Activated naive CD4-positive, alpha-beta T cell treated with anti-CD3 and anti-CD28 coated beads for 36 hours (primary cell): ENCODE measurements around the gene ATP11C. TPM values are rescaled to one million over a fixed set of nuclear protein-coding genes. Genes with fewer than 3 reads are reported as not detected.
A peak's percentile ranks its signal among the peaks of the same experiment; 100 is the strongest.
"Not testable (repeated sequence)": the region's sequence is repeated elsewhere in the genome, so short reads cannot be mapped to it uniquely, and the experiment has no call there.

Experiments
- CTCF ChIA-PET: fragments of 350-600 bp; sonication (Branson Sonifier 250); formaldehyde crosslinking; loops from one replicate; lab custom pipeline; 2021; ENCODE audit warnings: antibody characterized with exemption; lab: Charles Lee
- DNase-seq: peaks from one replicate; pipeline ENCODE4 v3.0.0-alpha.2; 2020
- H3K27ac Mint-ChIP-seq: one replicate; pipeline ENCODE4 v1.8.0; 2021; ENCODE audit warnings: mild to moderate bottlenecking, mixed read lengths
- H3K27me3 Mint-ChIP-seq: one replicate; pipeline ENCODE4 v1.8.0; 2021; ENCODE audit warnings: low read depth, mixed read lengths
- H3K36me3 Mint-ChIP-seq: one replicate; pipeline ENCODE4 v1.8.0; 2021; ENCODE audit warnings: low read depth, mixed read lengths
- H3K4me1 Mint-ChIP-seq: one replicate; pipeline ENCODE4 v1.8.0; 2021; ENCODE audit warnings: low read depth, mixed read lengths
- H3K4me3 Mint-ChIP-seq: one replicate; pipeline ENCODE4 v1.8.0; 2021; ENCODE audit warnings: mild to moderate bottlenecking, moderate library complexity, mixed read lengths
- H3K9me3 Mint-ChIP-seq: one replicate; pipeline ENCODE4 v1.8.0; 2021; ENCODE audit warnings: mixed read lengths
- intact Hi-C: fragments of 100-400 bp; cut with micrococcal nuclease; formaldehyde crosslinking; loops from one replicate; pipeline ENCODE4 v1.15.1; 2023
- total RNA-seq, 2 experiments: library from RNA; stranded (reverse); gene quantifications; one replicate each; pipeline ENCODE4 v1.2.3, GENCODE V29; 2021

The ATP11C gene
- total RNA-seq, 2 experiments from 2014 or later: 18.3 to 20.8 TPM

DNA sequence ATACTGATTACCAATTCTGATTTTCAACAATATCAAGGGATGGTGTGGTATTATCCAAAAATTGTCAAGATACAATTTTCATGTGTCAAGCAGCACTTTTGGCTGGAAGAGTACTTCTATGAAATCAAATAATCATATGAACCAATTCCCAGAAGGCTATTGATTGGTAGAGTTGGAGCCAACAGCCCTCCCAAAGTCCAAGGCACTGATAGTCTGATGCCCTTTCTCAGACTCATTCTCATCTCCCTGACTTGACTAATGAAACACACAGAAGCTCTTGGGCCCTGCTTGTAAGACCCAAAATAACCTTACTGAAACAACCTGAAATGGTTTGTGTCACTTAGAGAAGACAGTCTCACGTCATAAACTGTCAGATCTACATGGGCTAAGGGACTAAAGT lies 48.9 kb downstream of the ATP11C start:
- Mint-ChIP-seq H3K27ac (no peak overlapping the region), H3K36me3 (peaks cover 10% of the 10 kb centered on the region), H3K4me1 (peaks cover 39% of the 10 kb centered on the region), H3K9me3 (no peaks in the 10 kb centered on the region), H3K4me3 (no peak overlapping the region), H3K27me3 (no peaks in the 10 kb centered on the region)
- CTCF ChIA-PET: no interaction called here
- DNase-seq: no peak
- intact Hi-C loops: no loop called here

DNA sequence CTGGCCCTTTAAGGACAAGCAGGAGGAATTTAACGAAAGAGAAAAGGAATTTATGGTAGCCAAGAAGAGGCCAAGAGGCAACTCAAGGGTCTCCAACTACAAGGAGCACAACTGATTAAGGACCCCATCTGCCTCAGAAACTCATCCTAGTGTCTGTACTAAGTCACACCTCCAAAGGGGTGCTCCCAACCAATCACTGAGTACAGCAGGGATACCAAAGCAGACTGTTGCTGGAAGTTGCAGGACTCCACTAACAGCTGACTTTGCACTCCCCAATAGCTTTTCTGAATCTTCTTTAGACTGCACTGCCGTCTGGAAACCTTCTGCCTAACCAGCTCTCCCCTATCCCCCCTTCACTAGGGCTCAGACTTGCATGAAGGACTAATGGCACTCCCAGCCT lies 50.6 kb downstream of the ATP11C start:
- H3K27ac Mint-ChIP-seq: peak overlapping the region; percentile 61
- intact Hi-C loops: no loop called here
- no peak for DNase-seq
- H3K4me1 Mint-ChIP-seq: peaks cover 40% of the 10 kb centered on the region
- no peaks in the 10 kb centered on the region for H3K27me3 Mint-ChIP-seq
- CTCF ChIA-PET: no interaction called here
- H3K9me3 Mint-ChIP-seq: no peaks in the 10 kb centered on the region
- H3K36me3 Mint-ChIP-seq: peaks cover 13% of the 10 kb centered on the region
- H3K4me3 Mint-ChIP-seq: no peak overlapping the region

DNA sequence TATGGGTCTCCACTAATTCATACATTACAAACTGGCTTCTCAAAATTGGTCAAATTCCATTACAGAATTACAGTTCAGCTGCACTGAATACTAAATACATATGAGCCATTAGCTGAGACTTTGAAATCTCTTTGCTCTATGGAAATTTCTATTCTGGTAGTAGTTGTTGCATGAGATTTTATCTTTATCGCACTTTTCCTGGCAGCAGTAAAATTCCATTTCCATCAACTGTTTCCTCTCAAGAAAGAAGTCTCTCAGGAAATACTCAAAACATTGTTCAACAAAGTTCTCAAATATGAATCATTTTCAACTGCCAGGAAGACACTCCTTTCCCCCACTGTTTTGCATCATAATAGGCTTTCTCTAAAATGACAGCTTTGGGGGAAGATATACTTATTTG lies 51.3 kb downstream of the ATP11C start:
- CTCF ChIA-PET: no interaction called here
- H3K27ac Mint-ChIP-seq: peak overlapping the region; percentile 78
- H3K27me3 Mint-ChIP-seq: no peaks in the 10 kb centered on the region
- H3K4me1 Mint-ChIP-seq: peaks cover 43% of the 10 kb centered on the region
- no peak for DNase-seq
- H3K4me3 Mint-ChIP-seq: no peak overlapping the region
- peaks cover 15% of the 10 kb centered on the region for H3K36me3 Mint-ChIP-seq
- intact Hi-C loops: loop anchor here (1.0 kb wide), 1 partner anchor 52 kb away; the partner anchor contains the start of gene ATP11C
- no peaks in the 10 kb centered on the region for H3K9me3 Mint-ChIP-seq

DNA sequence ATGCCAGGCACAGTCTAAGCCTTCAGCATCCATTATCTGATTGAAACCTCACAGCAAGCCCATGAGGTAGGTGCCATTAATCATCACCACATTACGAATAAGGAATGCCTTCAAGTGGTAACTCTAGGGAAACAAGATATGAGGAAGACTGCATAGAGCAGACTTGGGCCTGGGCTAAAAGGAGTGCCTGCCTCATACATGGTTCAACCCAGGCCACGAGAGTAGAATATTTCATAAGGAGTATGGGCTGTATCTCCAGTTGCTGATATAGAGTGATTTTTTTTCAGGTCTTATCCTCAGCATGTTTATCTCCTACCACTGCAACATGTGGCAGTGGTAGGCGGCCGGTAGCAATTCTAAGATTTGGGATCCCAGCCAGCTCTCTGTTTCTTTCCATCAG lies 51.7 kb downstream of the ATP11C start:
- no peaks in the 10 kb centered on the region for H3K27me3 Mint-ChIP-seq
- intact Hi-C loops: loop anchor here (1.0 kb wide), 1 partner anchor 52 kb away; the partner anchor contains the start of gene ATP11C
- H3K4me1 Mint-ChIP-seq: peaks cover 43% of the 10 kb centered on the region
- H3K9me3 Mint-ChIP-seq: no peaks in the 10 kb centered on the region
- CTCF ChIA-PET: no interaction called here
- H3K27ac Mint-ChIP-seq: peak overlapping the region; percentile 24
- no peak for DNase-seq
- H3K36me3 Mint-ChIP-seq: peaks cover 15% of the 10 kb centered on the region
- H3K4me3 Mint-ChIP-seq: no peak overlapping the region

DNA sequence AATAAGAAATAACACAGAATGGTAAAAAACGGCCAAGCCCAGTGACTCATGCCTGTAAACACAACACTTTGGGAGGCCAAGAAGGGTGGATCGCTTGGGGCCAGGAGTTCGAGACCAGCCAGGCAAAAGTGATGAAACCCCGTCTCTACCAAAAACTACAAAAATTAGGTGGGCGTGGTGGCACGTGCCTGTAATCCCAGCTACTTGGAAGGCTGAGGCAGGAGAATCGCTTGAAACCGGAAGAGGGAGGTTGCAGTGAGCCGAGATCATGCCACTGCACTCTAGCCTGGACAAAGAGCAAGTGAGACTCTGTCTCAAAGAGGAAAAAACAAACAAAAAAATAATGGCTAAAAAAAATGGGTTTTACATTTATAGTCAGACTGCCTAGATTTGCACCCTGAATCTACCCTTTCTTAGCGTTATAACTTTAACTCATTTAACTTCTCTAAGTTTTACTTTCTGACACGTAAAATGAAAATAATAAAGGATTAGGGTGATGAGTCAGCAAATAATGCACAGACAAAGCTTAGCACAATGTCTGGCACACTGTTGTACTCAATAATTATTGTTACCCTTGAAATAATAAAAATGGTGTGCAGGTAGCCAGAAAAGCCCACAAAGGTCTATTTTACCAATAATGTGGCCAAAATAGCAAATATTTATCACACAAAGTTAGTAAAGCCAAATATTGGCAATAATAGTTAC lies 55.0 kb downstream of the ATP11C start:
- Mint-ChIP-seq H3K9me3 (no peaks in the 10 kb centered on the region), H3K27me3 (no peaks in the 10 kb centered on the region), H3K27ac (no peak overlapping the region), H3K36me3 (peaks cover 11% of the 10 kb centered on the region), H3K4me3 (no peak overlapping the region), H3K4me1 (peaks cover 21% of the 10 kb centered on the region)
- CTCF ChIA-PET: interaction anchor here (0.6 kb wide), 1 partner anchor 752 kb away, joined by 3 read pairs; no protein-coding TSS in a partner anchor
- intact Hi-C loops: no loop called here
- DNase-seq: no peak

DNA sequence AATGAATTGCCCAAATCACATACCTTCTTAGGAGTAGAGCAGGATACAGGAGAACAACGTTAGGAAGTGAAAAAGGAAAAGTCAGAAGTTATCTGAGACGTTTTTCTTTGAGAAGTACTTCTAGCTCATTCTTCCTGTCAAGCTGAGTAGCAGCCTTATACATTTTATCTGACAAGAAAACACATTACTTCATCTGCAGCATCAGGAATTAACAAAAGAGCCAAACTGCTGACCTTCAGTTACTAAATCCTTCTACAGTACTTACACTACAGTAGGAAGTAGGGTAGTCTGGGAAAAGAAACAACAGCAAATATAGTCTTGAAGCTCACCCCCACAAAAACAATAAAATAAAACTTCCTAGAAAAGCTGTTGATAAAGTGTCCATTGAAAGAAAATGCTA lies 57.0 kb downstream of the ATP11C start:
- CTCF ChIA-PET: no interaction called here
- no peaks in the 10 kb centered on the region for H3K27me3 Mint-ChIP-seq
- no peak overlapping the region for H3K4me3 Mint-ChIP-seq
- intact Hi-C loops: no loop called here
- H3K4me1 Mint-ChIP-seq: peaks cover 7% of the 10 kb centered on the region
- peaks cover 11% of the 10 kb centered on the region for H3K36me3 Mint-ChIP-seq
- H3K27ac Mint-ChIP-seq: no peak overlapping the region
- H3K9me3 Mint-ChIP-seq: no peaks in the 10 kb centered on the region
- DNase-seq: no peak

DNA sequence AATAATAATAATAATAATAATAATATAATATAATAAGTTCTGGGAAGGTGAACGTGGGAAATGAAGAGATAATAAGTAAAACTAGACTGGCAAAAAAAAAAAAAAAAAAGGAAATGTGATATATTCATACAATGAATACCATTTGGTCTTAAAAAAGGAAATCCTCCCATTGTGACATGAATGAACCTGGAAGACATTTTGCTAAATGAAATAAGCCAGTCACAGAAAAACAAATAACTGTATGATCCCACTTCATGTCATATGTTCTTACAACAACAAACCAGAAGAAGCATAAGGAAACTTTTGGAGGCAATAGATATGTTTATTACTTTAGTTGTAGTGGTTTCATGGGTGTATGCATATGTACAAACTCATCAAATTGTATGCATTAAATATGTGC lies 63.1 kb downstream of the ATP11C start:
- intact Hi-C loops: no loop called here
- Mint-ChIP-seq H3K9me3 (no peaks in the 10 kb centered on the region), H3K4me1 (peaks cover 4% of the 10 kb centered on the region), H3K36me3 (peaks cover 9% of the 10 kb centered on the region), H3K4me3 (no peak overlapping the region), H3K27me3 (no peaks in the 10 kb centered on the region), H3K27ac (no peak overlapping the region)
- no peak for DNase-seq
- CTCF ChIA-PET: interaction anchor here (0.6 kb wide), 1 partner anchor 53 kb away, joined by 4 read pairs; no protein-coding TSS in a partner anchor

DNA sequence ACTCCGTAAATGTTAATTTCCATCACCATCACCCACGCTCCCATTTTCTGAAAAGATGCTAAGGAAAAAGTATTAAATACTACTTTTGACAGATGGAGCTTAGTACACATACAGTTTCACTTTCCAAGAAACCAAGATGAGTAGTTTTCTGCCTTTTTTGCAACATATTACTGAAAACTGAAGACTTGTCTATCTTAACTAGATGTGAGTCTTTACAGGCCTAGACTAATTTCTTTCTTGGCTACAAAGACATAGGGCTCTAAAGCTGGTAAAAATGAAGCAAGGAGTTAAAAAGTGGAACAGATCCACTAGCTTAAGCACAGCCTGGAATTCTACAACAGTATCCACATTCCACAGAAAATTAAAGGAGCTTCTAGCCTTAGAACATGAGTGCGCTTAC lies 68.2 kb downstream of the ATP11C start:
- CTCF ChIA-PET: no interaction called here
- no peak overlapping the region for H3K4me3 Mint-ChIP-seq
- intact Hi-C loops: no loop called here
- H3K9me3 Mint-ChIP-seq: no peaks in the 10 kb centered on the region
- peaks cover 5% of the 10 kb centered on the region for H3K4me1 Mint-ChIP-seq
- no peak for DNase-seq
- H3K27me3 Mint-ChIP-seq: no peaks in the 10 kb centered on the region
- peaks cover 6% of the 10 kb centered on the region for H3K36me3 Mint-ChIP-seq
- H3K27ac Mint-ChIP-seq: no peak overlapping the region

DNA sequence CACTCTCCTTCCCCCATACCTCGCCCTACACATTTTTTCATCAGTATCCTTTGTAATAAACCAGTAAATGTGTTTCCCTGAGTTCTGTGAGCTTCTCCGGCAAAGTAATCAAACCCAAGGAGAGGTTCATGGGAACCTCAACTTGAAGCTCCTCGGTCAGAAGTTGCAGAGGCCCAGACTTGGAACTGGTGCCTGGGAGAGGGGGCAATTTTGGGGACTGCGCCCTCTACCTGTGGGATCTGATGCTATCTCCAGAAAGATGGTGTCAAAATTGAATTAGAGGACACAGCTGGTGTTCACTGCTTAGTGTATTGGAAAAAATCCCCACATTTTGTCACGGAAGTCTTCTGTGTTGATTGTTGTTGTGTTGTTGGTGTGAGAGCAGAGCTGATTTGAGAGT lies 70.6 kb downstream of the ATP11C start:
- no peak overlapping the region for H3K27ac Mint-ChIP-seq
- H3K4me3 Mint-ChIP-seq: no peak overlapping the region
- peaks cover 5% of the 10 kb centered on the region for H3K4me1 Mint-ChIP-seq
- H3K36me3 Mint-ChIP-seq: peaks cover 3% of the 10 kb centered on the region
- intact Hi-C loops: no loop called here
- CTCF ChIA-PET: interaction anchor here (0.6 kb wide), 1 partner anchor 52 kb away, joined by 3 read pairs; no protein-coding TSS in a partner anchor
- no peaks in the 10 kb centered on the region for H3K27me3 Mint-ChIP-seq
- no peak for DNase-seq
- no peaks in the 10 kb centered on the region for H3K9me3 Mint-ChIP-seq

DNA sequence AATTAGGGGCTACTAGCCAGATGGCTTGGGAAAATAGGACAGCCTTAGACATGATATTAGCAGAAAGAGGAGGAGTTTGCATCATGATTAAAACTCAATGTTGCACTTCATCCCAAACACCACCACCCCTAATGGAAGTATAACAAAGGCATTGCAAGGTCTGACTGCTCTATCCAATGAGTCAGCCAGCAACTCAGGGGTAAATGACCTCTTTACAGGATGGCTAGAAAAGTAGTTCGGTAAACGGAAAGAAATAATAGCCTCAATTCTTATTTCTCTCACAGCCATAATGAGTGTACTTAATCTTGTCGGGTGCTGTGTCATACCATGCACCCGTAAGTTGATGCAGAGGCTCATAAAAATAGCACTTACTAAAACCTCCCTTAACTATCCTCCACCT lies 76.0 kb downstream of the ATP11C start:
- intact Hi-C loops, CTCF ChIA-PET, DNase-seq, H3K36me3 Mint-ChIP-seq, H3K4me1 Mint-ChIP-seq, H3K27ac Mint-ChIP-seq, H3K27me3 Mint-ChIP-seq, H3K9me3 Mint-ChIP-seq, H3K4me3 Mint-ChIP-seq: not testable (repeated sequence)

DNA sequence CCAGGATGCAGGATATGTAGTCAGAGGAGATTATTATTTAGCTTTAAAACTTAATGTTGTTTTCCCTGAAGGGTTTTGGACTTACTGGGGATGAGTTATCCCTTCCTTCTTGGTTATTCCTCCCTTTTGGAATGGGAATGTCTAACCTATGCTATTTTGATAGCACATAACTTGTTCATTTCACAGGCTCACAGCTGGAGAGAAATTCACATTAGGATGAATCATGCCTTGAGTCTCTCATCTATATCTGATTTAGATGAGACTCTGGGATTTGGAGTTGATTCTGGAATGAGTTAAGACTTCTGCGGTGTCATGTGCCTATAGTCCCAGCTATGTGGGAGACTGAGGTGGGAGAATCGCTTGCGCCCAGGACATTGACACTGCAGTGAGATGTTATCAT lies 81.1 kb downstream of the ATP11C start:
- Mint-ChIP-seq H3K4me1 (peaks cover 5% of the 10 kb centered on the region), H3K9me3 (no peaks in the 10 kb centered on the region), H3K4me3 (no peak overlapping the region), H3K36me3 (peaks cover 1% of the 10 kb centered on the region), H3K27me3 (no peaks in the 10 kb centered on the region), H3K27ac (no peak overlapping the region)
- DNase-seq: no peak
- CTCF ChIA-PET: no interaction called here
- intact Hi-C loops: no loop called here

DNA sequence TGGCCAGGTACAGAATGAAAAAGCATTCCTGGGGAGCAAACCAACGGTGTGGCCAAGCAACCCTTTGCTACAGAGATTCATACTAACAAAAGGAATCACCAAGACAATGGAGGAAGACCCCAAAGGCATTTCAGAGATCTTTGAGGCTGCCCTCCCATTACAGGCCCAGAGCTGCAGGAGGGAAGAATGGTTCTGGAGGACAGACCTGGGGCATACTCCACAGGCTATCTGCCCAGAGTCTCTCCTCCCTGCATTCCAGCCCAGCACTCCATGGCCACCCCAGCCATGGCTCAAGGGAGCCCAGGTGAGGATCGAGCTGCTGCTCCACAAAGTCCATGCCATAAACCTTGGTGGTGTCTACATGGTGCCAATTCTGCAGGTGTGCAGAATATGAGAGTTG lies 81.9 kb downstream of the ATP11C start:
- intact Hi-C loops: no loop called here
- H3K27ac Mint-ChIP-seq: no peak overlapping the region
- no peak overlapping the region for H3K4me3 Mint-ChIP-seq
- peaks cover 1% of the 10 kb centered on the region for H3K36me3 Mint-ChIP-seq
- DNase-seq: no peak
- CTCF ChIA-PET: no interaction called here
- no peaks in the 10 kb centered on the region for H3K9me3 Mint-ChIP-seq
- peaks cover 5% of the 10 kb centered on the region for H3K4me1 Mint-ChIP-seq
- H3K27me3 Mint-ChIP-seq: no peaks in the 10 kb centered on the region

DNA sequence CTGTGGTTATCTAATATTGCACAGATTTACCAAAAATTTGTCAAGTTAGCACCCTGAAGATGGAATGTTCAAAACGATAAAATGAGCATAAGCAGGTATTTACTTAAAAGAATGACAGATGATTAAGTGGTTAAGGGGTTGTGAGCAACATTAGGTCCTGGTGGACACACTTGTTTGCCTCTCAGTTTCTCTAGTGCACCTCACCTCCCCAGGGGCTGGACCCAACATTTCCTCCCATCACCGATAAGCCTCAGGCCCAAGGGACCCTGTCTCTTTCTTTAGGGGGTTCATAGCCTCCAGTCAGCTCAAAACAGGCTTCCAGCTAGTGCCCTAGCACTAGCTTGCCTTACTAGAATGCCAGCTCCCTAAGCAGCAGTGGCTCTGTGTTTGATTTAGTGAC lies 88.0 kb downstream of the ATP11C start:
- intact Hi-C loops: loop anchor here (10.0 kb wide), 1 partner anchor 90 kb away; the partner anchor contains the start of gene ATP11C
- peaks cover under 1% of the 10 kb centered on the region for H3K9me3 Mint-ChIP-seq
- no peak overlapping the region for H3K4me3 Mint-ChIP-seq
- no peak for DNase-seq
- no peaks in the 10 kb centered on the region for H3K27me3 Mint-ChIP-seq
- no peak overlapping the region for H3K27ac Mint-ChIP-seq
- CTCF ChIA-PET: no interaction called here
- peaks cover 2% of the 10 kb centered on the region for H3K36me3 Mint-ChIP-seq
- H3K4me1 Mint-ChIP-seq: peaks cover 15% of the 10 kb centered on the region
